Liver (tissue), 9 donors: ENCODE results near the gene GPA33. TPM values are rescaled to one million over a fixed set of nuclear protein-coding genes. Genes with fewer than 3 reads are reported as not detected.

Source experiments
- DNase-seq: peaks from one replicate; pipeline ENCODE4 v3.0.0-alpha.2; 2017; ENCODE audit warnings: low spot score
- H3K27ac ChIP-seq, 2 donors: one replicate each; pipeline ENCODE4 v1.7.0; 2013; ENCODE audit warnings: inconsistent platforms in 2 of 2, low read length in 2 of 2, control low read depth in 1 of 2, low read depth in 1 of 2, mild to moderate bottlenecking in 1 of 2
- H3K27me3 ChIP-seq, 4 donors: one replicate each; pipeline versions ENCODE4 v1.6.1 to v1.7.0; 2013; ENCODE audit warnings: low read length in 3 of 4, inconsistent platforms in 1 of 4, mild to moderate bottlenecking in 1 of 4, moderate library complexity in 1 of 4; ENCODE audit not compliant: control insufficient read depth in 4 of 4, insufficient read depth in 4 of 4
- H3K36me3 ChIP-seq, 4 donors: one replicate each; pipeline versions ENCODE4 v1.6.1 to v1.7.0; 2013; ENCODE audit warnings: low read length in 3 of 4, mild to moderate bottlenecking in 3 of 4, low read depth in 1 of 4, moderate library complexity in 1 of 4; ENCODE audit not compliant: control insufficient read depth in 4 of 4, insufficient read depth in 3 of 4
- H3K4me1 ChIP-seq, 4 donors: one replicate each; pipeline versions ENCODE4 v1.6.1 to v1.7.0; 2013; ENCODE audit warnings: low read length in 3 of 4, mild to moderate bottlenecking in 3 of 4, moderate library complexity in 1 of 4; ENCODE audit not compliant: control insufficient read depth in 4 of 4, insufficient read depth in 4 of 4
- H3K4me3 ChIP-seq, 3 donors: one replicate each; pipeline versions ENCODE4 v1.6.1 to v1.7.0; 2013; ENCODE audit warnings: low read length in 3 of 3, control low read depth in 1 of 3, low read depth in 1 of 3, mild to moderate bottlenecking in 1 of 3
- H3K9ac ChIP-seq, 2 donors: one replicate each; pipeline ENCODE4 v1.7.0; 2013; ENCODE audit warnings: low read length in 2 of 2, mild to moderate bottlenecking in 2 of 2, moderate library complexity in 2 of 2, control low read depth in 1 of 2, low read depth in 1 of 2
- H3K9me3 ChIP-seq, 4 donors: one replicate each; pipeline versions ENCODE4 v1.6.1 to v1.7.0; 2013; ENCODE audit warnings: low read length in 3 of 4; ENCODE audit not compliant: control insufficient read depth in 4 of 4
- CTCF ChIP-seq: fragments of 150-350 bp; IDR thresholded peaks from 2 replicates; pipeline ENCODE4 v1.5.1; 2017; ENCODE audit warnings: improper control_type of control experiment, low read depth, low read length; ENCODE audit not compliant: missing input control
- EGR1 ChIP-seq, 2 donors: IDR thresholded peaks; 2 replicates each; pipeline ENCODE4 v1.6.1; 2016 to 2018; ENCODE audit warnings: antibody characterized with exemption in 2 of 2, low read depth in 2 of 2
- FOXA1 ChIP-seq: IDR thresholded peaks from 2 replicates; pipeline ENCODE4 v1.6.1; 2016; ENCODE audit warnings: antibody characterized with exemption
- FOXA2 ChIP-seq: IDR thresholded peaks from 2 replicates; pipeline ENCODE4 v1.6.1; 2016; ENCODE audit warnings: antibody characterized with exemption
- GABPA ChIP-seq, 2 donors: IDR thresholded peaks in 1 of 2; conservative IDR thresholded peaks in 1 of 2; 2 replicates each; pipeline ENCODE4 v1.6.1; 2016; ENCODE audit warnings: antibody characterized with exemption in 2 of 2, mild to moderate bottlenecking in 1 of 2, moderate library complexity in 1 of 2
- HNF4A ChIP-seq, 2 donors: conservative IDR thresholded peaks; 2 replicates each; pipeline ENCODE4 v1.6.1; 2016; ENCODE audit warnings: antibody characterized with exemption in 2 of 2, mild to moderate bottlenecking in 2 of 2
- HNF4G ChIP-seq: IDR thresholded peaks from 2 replicates; pipeline ENCODE4 v1.6.1; 2016; ENCODE audit warnings: antibody characterized with exemption
- JUND ChIP-seq, 2 donors: IDR thresholded peaks; 2 replicates each; pipeline ENCODE4 v1.6.1; 2016; ENCODE audit warnings: antibody characterized with exemption in 2 of 2
- MAX ChIP-seq: IDR thresholded peaks from 2 replicates; pipeline ENCODE4 v1.6.1; 2016; ENCODE audit warnings: antibody characterized with exemption
- NR2F2 ChIP-seq: IDR thresholded peaks from 2 replicates; pipeline ENCODE4 v1.6.1; 2016; ENCODE audit warnings: antibody characterized with exemption
- RAD21 ChIP-seq, 2 donors: IDR thresholded peaks; 2 replicates each; pipeline ENCODE4 v1.6.1; 2016; ENCODE audit warnings: antibody characterized with exemption in 2 of 2, mild to moderate bottlenecking in 2 of 2
- RXRA ChIP-seq, 2 donors: IDR thresholded peaks; 2 replicates each; pipeline ENCODE4 v1.6.1; 2017 to 2018; ENCODE audit warnings: antibody characterized with exemption in 2 of 2, mild to moderate bottlenecking in 1 of 2
- SP1 ChIP-seq: IDR thresholded peaks from 2 replicates; pipeline ENCODE4 v1.6.1; 2018; ENCODE audit warnings: antibody characterized with exemption, mild to moderate bottlenecking
- TAF1 ChIP-seq: conservative IDR thresholded peaks from 2 replicates; pipeline ENCODE4 v1.6.1; 2016; ENCODE audit warnings: antibody characterized with exemption, mild to moderate bottlenecking
- YY1 ChIP-seq: IDR thresholded peaks from 2 replicates; pipeline ENCODE4 v1.6.1; 2016; ENCODE audit warnings: antibody characterized with exemption, mild to moderate bottlenecking
- ZBTB33 ChIP-seq: IDR thresholded peaks from 2 replicates; pipeline ENCODE4 v1.6.1; 2016; ENCODE audit warnings: antibody characterized with exemption
- WGBS: extraction: QIAGEN DNeasy Blood & Tissue Kit; methylation state at CpG from one replicate; pipeline ENCODE4 v1.1.7; 2013; 5-methylcytosine and 5-hydroxymethylcytosine counted together
- polyA plus RNA-seq, 2 donors: library from polyadenylated mRNA; stranded (reverse) in 1 of 2; unstranded in 1 of 2; fragments of 200-250 nt in 1 of 2; fragments of >200 nt in 1 of 2; fragmentation: Nextera tagmentation in 1 of 2; extraction: Ambion mirVana in 1 of 2; gene quantifications; one replicate each; pipeline versions ENCODE4 v1.2.1 to v1.2.3, GENCODE V29; 2013 to 2015
- total RNA-seq, 2 donors: library from RNA; depleted of rRNA; stranded (reverse); fragments of >200 nt; gene quantifications; one replicate each; pipeline ENCODE4 v1.2.3, GENCODE V29; 2014
- TF ChIP-seq, protein P1 (sequence below): IDR thresholded peaks from 2 replicates; pipeline ENCODE4 v1.6.1; 2016; ENCODE audit warnings: antibody characterized with exemption
- TF ChIP-seq, protein P2 (sequence below): IDR thresholded peaks from 2 replicates; pipeline ENCODE4 v1.6.1; 2016; ENCODE audit warnings: antibody characterized with exemption, mild to moderate bottlenecking
- donor health status: healthy.
- donor health status: healthy.
- donor health status: healthy.
- donor health status: healthy.
- donor health status: healthy.

Gene GPA33
- total and polyA plus RNA-seq, 4 donors = 0.03 to 0.19 (median 0.08) TPM; not detected in 1

DNA sequence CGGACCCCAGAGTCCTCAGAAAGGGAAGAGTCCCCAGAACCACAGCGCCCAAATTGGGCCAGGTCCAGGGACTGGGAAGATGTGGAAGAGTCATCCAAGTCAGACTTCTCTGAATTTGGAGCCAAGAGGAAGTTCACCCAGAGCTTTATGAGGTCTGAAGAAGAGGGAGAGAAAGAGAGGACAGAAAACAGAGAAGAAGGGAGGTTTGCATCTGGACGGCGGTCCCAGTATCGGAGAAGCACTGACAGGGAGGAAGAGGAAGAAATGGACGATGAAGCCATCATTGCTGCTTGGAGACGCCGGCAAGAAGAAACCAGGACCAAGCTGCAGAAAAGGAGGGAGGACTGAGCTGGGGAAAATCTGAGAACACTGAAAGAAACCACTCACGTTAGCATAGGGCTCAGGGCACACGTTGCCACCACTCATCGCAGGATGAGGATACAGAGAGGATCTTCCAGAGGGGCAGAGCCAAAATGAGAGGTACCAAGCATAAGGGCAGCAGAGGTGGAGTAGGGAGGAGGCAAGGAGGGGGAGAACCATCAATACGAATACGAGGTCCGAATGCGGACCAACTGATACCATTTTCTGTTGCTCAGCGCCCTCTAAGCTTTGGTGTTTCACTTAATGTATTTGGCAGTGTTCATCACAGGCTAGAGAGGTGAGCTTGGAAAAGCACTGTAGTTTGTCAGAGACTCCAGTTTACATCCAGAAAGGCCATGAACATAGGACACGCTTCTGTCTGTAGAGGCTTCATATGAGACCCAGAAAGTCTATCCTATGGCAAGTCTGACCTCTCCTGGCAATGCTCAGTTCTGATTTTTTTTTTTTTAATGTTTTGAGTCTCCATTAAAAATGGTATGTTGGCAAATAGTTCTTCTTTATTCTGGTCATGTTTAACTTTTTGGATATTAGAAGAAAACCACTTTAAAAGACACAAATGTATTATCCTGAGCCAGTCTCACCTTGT is 38.4 kb upstream of the GPA33 start:
- no peak for DNase-seq
- Histone ChIP-seq H3K4me3 (no peak overlapping the region), H3K4me1 (no peaks in the 10 kb centered on the region), H3K27me3 (peaks cover 0 to 3% (median under 1%) of the 10 kb centered on the region in 4 donors), H3K9ac (no peak overlapping the region), H3K27ac (no peak overlapping the region), H3K36me3 (no peaks in the 10 kb centered on the region), H3K9me3 (no peaks in the 10 kb centered on the region)
- WGBS = 77% methylated on average over 17 of the region's 17 CpGs
- TF ChIP-seq RAD21 (IDR thresholded peaks at IDR 0.05) (peak in 1 of 2 donors; percentile 8), TAF1 (no peak)

- H3K4me1 ChIP-seq = no peaks in the 10 kb centered on the region
- H3K9me3 ChIP-seq = no peaks in the 10 kb centered on the region
- no peaks in the 10 kb centered on the region for H3K36me3 ChIP-seq
- DNase-seq = no peak
- H3K27ac ChIP-seq = no peak overlapping the region
- H3K4me3 ChIP-seq = no peak overlapping the region
- WGBS = 74% methylated on average over 5 of the region's 5 CpGs
- TF ChIP-seq ZBTB33 (no peak), EGR1 (IDR thresholded peaks at IDR 0.05; ENCODE audit: low read depth in 2 of 2) (no peak), SP1 (no peak), FOXA1 (no peak), HNF4G (no peak), MAX (no peak), YY1 (no peak), FOXA2 (no peak), RAD21 (IDR thresholded peaks at IDR 0.05) (no peak), CTCF (no peak), TAF1 (no peak), NR2F2 (no peak), RXRA (IDR thresholded peaks at IDR 0.05) (no peak), GABPA (IDR thresholded peaks at IDR 0.05 in 1 of 2, conservative IDR thresholded peaks at IDR 0.05 in 1 of 2) (no peak), HNF4A (conservative IDR thresholded peaks at IDR 0.05) (no peak), JUND (IDR thresholded peaks at IDR 0.05) (no peak)
- TF ChIP-seq, protein P1, sequence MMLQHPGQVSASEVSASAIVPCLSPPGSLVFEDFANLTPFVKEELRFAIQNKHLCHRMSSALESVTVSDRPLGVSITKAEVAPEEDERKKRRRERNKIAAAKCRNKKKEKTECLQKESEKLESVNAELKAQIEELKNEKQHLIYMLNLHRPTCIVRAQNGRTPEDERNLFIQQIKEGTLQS = no peak
- TF ChIP-seq, protein P2, sequence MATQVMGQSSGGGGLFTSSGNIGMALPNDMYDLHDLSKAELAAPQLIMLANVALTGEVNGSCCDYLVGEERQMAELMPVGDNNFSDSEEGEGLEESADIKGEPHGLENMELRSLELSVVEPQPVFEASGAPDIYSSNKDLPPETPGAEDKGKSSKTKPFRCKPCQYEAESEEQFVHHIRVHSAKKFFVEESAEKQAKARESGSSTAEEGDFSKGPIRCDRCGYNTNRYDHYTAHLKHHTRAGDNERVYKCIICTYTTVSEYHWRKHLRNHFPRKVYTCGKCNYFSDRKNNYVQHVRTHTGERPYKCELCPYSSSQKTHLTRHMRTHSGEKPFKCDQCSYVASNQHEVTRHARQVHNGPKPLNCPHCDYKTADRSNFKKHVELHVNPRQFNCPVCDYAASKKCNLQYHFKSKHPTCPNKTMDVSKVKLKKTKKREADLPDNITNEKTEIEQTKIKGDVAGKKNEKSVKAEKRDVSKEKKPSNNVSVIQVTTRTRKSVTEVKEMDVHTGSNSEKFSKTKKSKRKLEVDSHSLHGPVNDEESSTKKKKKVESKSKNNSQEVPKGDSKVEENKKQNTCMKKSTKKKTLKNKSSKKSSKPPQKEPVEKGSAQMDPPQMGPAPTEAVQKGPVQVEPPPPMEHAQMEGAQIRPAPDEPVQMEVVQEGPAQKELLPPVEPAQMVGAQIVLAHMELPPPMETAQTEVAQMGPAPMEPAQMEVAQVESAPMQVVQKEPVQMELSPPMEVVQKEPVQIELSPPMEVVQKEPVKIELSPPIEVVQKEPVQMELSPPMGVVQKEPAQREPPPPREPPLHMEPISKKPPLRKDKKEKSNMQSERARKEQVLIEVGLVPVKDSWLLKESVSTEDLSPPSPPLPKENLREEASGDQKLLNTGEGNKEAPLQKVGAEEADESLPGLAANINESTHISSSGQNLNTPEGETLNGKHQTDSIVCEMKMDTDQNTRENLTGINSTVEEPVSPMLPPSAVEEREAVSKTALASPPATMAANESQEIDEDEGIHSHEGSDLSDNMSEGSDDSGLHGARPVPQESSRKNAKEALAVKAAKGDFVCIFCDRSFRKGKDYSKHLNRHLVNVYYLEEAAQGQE = no peak
- no peak overlapping the region for H3K9ac ChIP-seq
- H3K27me3 ChIP-seq = peaks cover 0 to 5% (median under 1%) of the 10 kb centered on the region in 4 donors
Observed at GRCh38 chr1:167127661-167128060, 37.5 kb upstream of the GPA33 start.
